ENCODE measurements around the gene WDR70. TPM values are rescaled to one million over a fixed set of nuclear protein-coding genes. Genes with fewer than 3 reads are reported as not detected.

Gene WDR70
- total RNA-seq, 1 experiment from 2014 or later, result 78.2 TPM

DNA sequence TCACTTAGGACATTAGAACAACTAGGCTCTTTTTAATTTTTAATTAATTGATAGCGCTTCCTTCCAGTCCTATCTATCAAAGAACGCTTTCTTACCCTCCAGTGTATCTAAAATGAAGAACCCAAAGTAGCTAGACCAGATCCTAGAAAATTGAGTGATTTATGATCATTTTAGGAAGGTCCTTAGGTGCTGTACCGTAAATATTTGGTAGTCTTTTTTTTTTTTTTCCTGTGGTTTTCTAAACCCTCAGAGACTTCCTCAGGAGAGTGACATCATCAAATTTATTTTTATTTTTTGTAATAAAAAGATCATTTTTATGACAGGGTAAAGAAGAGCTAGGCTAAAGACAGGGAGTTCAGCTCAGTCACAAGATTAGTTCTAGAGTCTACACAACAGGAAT lies 197.4 kb downstream of the WDR70 start:
- Histone ChIP-seq H3K4me1 (replicated peaks; ENCODE audit: insufficient read depth) (no peaks in the 10 kb centered on the region), H3K4me3 (no peak overlapping the region), H2AFZ (no peak overlapping the region), H3K27ac (no peak overlapping the region), H3K9me2 (ENCODE audit: insufficient read depth) (no peaks in the 10 kb centered on the region), H3F3A (ENCODE audit: insufficient read depth, low read depth) (no peaks in the 10 kb centered on the region), H3K79me2 (ENCODE audit: low read depth) (no peaks in the 10 kb centered on the region), H3K27me3 (ENCODE audit: insufficient read depth, low read depth) (no peaks in the 10 kb centered on the region), H4K20me1 (ENCODE audit: insufficient read depth) (no peaks in the 10 kb centered on the region), H3K36me3 (ENCODE audit: low read depth) (no peaks in the 10 kb centered on the region), H3K4me2 (no peak overlapping the region), H3K9me3 (ENCODE audit: insufficient read depth, low read depth) (no peaks in the 10 kb centered on the region)
- POLR2A ChIA-PET (ENCODE audit: unreplicated experiment), result no interaction called here
- no peak for DNase-seq
- no peak for TF ChIP-seq EZH2 (IDR thresholded peaks at IDR 0.05; ENCODE audit: low read depth)
- TF ChIP-seq, protein P1, sequence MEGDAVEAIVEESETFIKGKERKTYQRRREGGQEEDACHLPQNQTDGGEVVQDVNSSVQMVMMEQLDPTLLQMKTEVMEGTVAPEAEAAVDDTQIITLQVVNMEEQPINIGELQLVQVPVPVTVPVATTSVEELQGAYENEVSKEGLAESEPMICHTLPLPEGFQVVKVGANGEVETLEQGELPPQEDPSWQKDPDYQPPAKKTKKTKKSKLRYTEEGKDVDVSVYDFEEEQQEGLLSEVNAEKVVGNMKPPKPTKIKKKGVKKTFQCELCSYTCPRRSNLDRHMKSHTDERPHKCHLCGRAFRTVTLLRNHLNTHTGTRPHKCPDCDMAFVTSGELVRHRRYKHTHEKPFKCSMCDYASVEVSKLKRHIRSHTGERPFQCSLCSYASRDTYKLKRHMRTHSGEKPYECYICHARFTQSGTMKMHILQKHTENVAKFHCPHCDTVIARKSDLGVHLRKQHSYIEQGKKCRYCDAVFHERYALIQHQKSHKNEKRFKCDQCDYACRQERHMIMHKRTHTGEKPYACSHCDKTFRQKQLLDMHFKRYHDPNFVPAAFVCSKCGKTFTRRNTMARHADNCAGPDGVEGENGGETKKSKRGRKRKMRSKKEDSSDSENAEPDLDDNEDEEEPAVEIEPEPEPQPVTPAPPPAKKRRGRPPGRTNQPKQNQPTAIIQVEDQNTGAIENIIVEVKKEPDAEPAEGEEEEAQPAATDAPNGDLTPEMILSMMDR (conservative IDR thresholded peaks at IDR 0.05), result no peak
- BruUV-seq (replicated peaks), result no TSS peak
- intact Hi-C loops (cut with micrococcal nuclease; ENCODE audit: unreplicated experiment), result no loop called here
- CTCF ChIA-PET, result no interaction called here

DNA sequence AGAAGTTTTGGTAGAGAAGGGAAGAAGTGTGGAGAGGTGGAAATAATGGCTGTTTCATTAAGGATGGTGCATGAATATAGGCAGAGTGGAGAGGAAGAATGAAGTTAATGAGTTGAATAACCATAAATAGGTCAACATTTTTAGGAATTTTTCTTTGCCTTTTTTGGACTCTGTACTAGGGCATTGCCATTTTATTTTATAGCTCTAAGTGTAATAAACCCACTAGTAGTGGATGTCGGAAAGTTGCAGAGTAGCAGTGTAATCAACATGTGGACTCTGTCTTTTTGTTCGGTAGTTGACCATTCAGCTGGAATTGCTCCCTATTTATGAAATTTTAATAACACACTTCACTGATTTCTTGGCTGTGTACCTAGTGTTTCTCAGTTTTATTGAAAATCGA lies 199.1 kb downstream of the WDR70 start:
- Histone ChIP-seq H3K36me3 (ENCODE audit: low read depth) (no peaks in the 10 kb centered on the region), H3K4me1 (replicated peaks; ENCODE audit: insufficient read depth) (no peaks in the 10 kb centered on the region), H3K79me2 (ENCODE audit: low read depth) (no peaks in the 10 kb centered on the region), H3K4me2 (no peak overlapping the region), H3F3A (ENCODE audit: insufficient read depth, low read depth) (no peaks in the 10 kb centered on the region), H3K27me3 (ENCODE audit: insufficient read depth, low read depth) (no peaks in the 10 kb centered on the region), H3K27ac (no peak overlapping the region), H3K4me3 (no peak overlapping the region), H3K9me2 (ENCODE audit: insufficient read depth) (no peaks in the 10 kb centered on the region), H2AFZ (no peak overlapping the region), H4K20me1 (ENCODE audit: insufficient read depth) (no peaks in the 10 kb centered on the region), H3K9me3 (ENCODE audit: insufficient read depth, low read depth) (no peaks in the 10 kb centered on the region)
- TF ChIP-seq, protein P1 (conservative IDR thresholded peaks at IDR 0.05), result no peak
- TF ChIP-seq EZH2 (IDR thresholded peaks at IDR 0.05; ENCODE audit: low read depth), result no peak
- ChIA-PET POLR2A (ENCODE audit: unreplicated experiment) (no interaction called here), CTCF (no interaction called here)
- no TSS peak for BruUV-seq (replicated peaks)
- intact Hi-C loops (cut with micrococcal nuclease; ENCODE audit: unreplicated experiment), result no loop called here
- no peak for DNase-seq

DNA sequence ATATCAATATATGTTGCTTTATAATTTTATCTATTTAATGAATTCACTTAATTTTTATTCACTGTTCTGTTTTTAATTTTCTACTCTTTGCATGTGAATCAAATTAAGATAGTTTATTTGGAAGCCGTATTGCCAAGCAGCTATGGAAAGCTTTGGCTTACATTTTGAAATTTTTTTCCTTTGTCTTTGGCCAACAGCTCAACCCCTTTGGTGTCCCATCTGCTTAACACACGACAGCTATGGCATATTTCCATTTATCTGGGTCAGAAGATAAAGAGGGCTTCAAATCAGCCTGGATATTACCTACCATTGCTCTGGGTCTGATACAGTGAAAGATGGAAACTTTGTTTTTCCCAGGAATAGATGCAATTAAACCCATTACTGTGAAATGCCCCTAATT lies 201.0 kb downstream of the WDR70 start:
- H3K27ac ChIP-seq, result no peak overlapping the region
- intact Hi-C loops (cut with micrococcal nuclease; ENCODE audit: unreplicated experiment), result no loop called here
- H3K4me2 ChIP-seq, result no peak overlapping the region
- BruUV-seq (replicated peaks), result no TSS peak
- no peaks in the 10 kb centered on the region; the same call in 1 of the 2 replicates for H4K20me1 ChIP-seq (ENCODE audit: insufficient read depth)
- H2AFZ ChIP-seq, result no peak overlapping the region
- TF ChIP-seq, protein P1 (conservative IDR thresholded peaks at IDR 0.05), result no peak
- TF ChIP-seq EZH2 (IDR thresholded peaks at IDR 0.05; ENCODE audit: low read depth), result no peak
- DNase-seq, result no peak
- no peaks in the 10 kb centered on the region for H3K4me1 ChIP-seq (replicated peaks; ENCODE audit: insufficient read depth)
- no peak overlapping the region for H3K4me3 ChIP-seq
- H3K27me3 ChIP-seq (ENCODE audit: insufficient read depth, low read depth), result no peaks in the 10 kb centered on the region
- H3K9me2 ChIP-seq (ENCODE audit: insufficient read depth), result no peaks in the 10 kb centered on the region
- no peaks in the 10 kb centered on the region for H3F3A ChIP-seq (ENCODE audit: insufficient read depth, low read depth)
- no peaks in the 10 kb centered on the region for H3K9me3 ChIP-seq (ENCODE audit: insufficient read depth, low read depth)
- no peaks in the 10 kb centered on the region for H3K79me2 ChIP-seq (ENCODE audit: low read depth)
- H3K36me3 ChIP-seq (ENCODE audit: low read depth), result no peaks in the 10 kb centered on the region
- ChIA-PET POLR2A (ENCODE audit: unreplicated experiment) (no interaction called here), CTCF (no interaction called here)

All from PC-9 (cell line).